ENCODE data around the gene GNAL.

DNA sequence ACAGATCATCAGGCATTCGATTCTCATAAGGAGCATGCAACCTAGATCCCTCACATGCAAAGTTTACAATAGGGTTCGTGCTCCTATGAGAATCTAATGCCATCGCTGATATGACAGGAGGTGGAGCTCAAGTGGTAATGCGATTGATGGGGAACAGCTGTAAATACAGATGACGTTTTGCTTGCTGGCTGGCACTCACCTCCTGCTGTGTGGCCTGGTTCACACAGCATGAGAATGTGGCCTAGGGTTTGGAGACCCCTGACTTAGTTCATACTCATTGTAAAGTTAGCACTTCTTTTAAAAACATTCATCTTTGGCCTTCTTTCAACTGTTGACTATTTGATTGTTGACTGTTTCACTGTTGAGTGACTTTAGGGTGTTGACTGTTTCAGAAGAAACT is 153.5 kb downstream of the GNAL start:
- TF ChIP-seq, protein P1, sequence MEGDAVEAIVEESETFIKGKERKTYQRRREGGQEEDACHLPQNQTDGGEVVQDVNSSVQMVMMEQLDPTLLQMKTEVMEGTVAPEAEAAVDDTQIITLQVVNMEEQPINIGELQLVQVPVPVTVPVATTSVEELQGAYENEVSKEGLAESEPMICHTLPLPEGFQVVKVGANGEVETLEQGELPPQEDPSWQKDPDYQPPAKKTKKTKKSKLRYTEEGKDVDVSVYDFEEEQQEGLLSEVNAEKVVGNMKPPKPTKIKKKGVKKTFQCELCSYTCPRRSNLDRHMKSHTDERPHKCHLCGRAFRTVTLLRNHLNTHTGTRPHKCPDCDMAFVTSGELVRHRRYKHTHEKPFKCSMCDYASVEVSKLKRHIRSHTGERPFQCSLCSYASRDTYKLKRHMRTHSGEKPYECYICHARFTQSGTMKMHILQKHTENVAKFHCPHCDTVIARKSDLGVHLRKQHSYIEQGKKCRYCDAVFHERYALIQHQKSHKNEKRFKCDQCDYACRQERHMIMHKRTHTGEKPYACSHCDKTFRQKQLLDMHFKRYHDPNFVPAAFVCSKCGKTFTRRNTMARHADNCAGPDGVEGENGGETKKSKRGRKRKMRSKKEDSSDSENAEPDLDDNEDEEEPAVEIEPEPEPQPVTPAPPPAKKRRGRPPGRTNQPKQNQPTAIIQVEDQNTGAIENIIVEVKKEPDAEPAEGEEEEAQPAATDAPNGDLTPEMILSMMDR (IDR thresholded peaks at IDR 0.05): no peak
- no peak for TF ChIP-seq EP300 (IDR thresholded peaks at IDR 0.05)
